Tibial artery (tissue), 4 donors: ENCODE measurements around the gene CNR2.
A peak's percentile ranks its signal among the peaks of the same experiment; 100 is the strongest.

Experiments used
- DNase-seq, 2 donors: peaks; one replicate each; pipeline ENCODE4 v3.0.0-alpha.2; 2019
- H3K27ac ChIP-seq, 2 donors: fragments of 200-600 bp; sonication (generic) in 1 of 2; 1 replicate in 1 of 2; 2 replicates in 1 of 2; pipeline ENCODE4 v1.5.1; 2018 to 2019; ENCODE audit warnings: mild to moderate bottlenecking in 1 of 2
- H3K27me3 ChIP-seq, 2 donors: fragments of 200-600 bp; sonication (generic) in 1 of 2; one replicate each; pipeline versions ENCODE4 v1.5.1 to v1.6.0; 2016 to 2019
- H3K36me3 ChIP-seq, 3 donors: fragments of 200-600 bp; sonication (generic) in 2 of 3; one replicate each; pipeline ENCODE4 v1.5.1; 2016 to 2019; ENCODE audit warnings: mild to moderate bottlenecking in 2 of 3
- H3K4me1 ChIP-seq, 4 donors: fragments of 200-600 bp; sonication (generic) in 2 of 4; 1 replicate in 3 of 4; 2 replicates in 1 of 4; pipeline ENCODE4 v1.5.1; 2016 to 2019
- H3K4me3 ChIP-seq, 2 donors: fragments of 200-600 bp; sonication (generic) in 1 of 2; 1 replicate in 1 of 2; 2 replicates in 1 of 2; pipeline ENCODE4 v1.5.1; 2018 to 2019; ENCODE audit warnings: mild to moderate bottlenecking in 2 of 2
- H3K9me3 ChIP-seq, 3 donors: fragments of 200-600 bp; sonication (generic) in 1 of 3; one replicate each; pipeline ENCODE4 v1.5.1; 2016 to 2019
- intact Hi-C: fragments of 100-400 bp; cut with DNase I; formaldehyde crosslinking; loops from one replicate; pipeline ENCODE4 v1.15.0; 2023; ENCODE audit warnings: low total_unique reads
- TF ChIP-seq, protein P1 (sequence below), 2 experiments: fragments of 200-600 bp in 1 of 2; fragments of 450-650 bp in 1 of 2; IDR thresholded peaks; one replicate each; pipeline ENCODE4 v1.5.1; 2017 to 2019; ENCODE audit warnings: antibody characterized with exemption in 2 of 2, mild to moderate bottlenecking in 1 of 2, moderate library complexity in 1 of 2

CNR2 gene

DNA sequence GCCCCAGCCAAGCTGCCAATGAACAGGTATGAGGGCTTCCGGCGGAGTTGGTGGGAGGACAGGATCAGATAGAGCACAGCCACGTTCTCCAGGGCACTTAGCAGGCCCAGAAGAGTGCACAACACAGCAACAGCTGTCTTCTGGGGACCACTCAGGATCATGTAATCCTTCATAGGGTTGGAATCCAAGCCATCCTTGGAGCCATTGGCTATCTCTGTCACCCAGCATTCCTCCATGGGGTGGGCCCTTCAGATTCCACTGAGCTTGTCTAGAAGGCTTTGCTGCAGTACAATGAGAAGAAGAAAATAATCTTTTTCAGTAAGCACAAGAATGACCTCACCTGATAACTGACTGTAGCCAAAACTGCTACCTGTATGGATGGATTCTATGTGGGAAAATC lies 37.8 kb downstream of the CNR2 start:
- intact Hi-C loops, result no loop called here
- Histone ChIP-seq H3K9me3 (peaks cover 4 to 25% (median 24%) of the 10 kb centered on the region in 3 donors), H3K4me1 (no peaks in the 10 kb centered on the region), H3K4me3 (no peak overlapping the region), H3K36me3 (no peaks in the 10 kb centered on the region), H3K27ac (no peak overlapping the region), H3K27me3 (peaks cover 0 to 8% of the 10 kb centered on the region in 2 donors)
- DNase-seq, result no peak
- TF ChIP-seq, protein P1, sequence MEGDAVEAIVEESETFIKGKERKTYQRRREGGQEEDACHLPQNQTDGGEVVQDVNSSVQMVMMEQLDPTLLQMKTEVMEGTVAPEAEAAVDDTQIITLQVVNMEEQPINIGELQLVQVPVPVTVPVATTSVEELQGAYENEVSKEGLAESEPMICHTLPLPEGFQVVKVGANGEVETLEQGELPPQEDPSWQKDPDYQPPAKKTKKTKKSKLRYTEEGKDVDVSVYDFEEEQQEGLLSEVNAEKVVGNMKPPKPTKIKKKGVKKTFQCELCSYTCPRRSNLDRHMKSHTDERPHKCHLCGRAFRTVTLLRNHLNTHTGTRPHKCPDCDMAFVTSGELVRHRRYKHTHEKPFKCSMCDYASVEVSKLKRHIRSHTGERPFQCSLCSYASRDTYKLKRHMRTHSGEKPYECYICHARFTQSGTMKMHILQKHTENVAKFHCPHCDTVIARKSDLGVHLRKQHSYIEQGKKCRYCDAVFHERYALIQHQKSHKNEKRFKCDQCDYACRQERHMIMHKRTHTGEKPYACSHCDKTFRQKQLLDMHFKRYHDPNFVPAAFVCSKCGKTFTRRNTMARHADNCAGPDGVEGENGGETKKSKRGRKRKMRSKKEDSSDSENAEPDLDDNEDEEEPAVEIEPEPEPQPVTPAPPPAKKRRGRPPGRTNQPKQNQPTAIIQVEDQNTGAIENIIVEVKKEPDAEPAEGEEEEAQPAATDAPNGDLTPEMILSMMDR (IDR thresholded peaks at IDR 0.05), result no peak

DNA sequence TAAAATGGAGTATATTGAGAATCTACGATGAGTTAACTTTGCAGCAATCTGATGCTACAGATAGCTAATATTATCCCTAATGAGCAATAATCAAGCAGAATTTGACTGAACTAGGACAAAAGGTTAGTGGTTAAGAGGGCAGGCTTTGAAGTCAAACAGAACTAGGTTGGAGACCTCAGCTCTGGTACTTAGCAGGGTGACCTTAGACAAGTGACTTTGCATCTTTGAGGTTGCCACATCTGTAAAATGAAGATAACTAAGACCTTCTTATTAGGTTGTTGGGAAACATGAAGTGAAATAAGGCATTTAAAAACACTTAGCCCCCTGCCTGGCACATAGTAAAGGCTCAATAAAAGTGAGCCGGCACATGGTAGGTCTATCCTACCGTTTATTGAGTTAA lies 40.7 kb downstream of the CNR2 start:
- DNase-seq, result no peak
- H3K27ac ChIP-seq, result no peak overlapping the region
- no peaks in the 10 kb centered on the region for H3K9me3 ChIP-seq
- H3K27me3 ChIP-seq, result peaks cover 0 to 8% of the 10 kb centered on the region in 2 donors
- intact Hi-C loops, result no loop called here
- peaks cover 4 to 6% (median 6%) of the 10 kb centered on the region in 4 donors for H3K4me1 ChIP-seq
- H3K36me3 ChIP-seq, result no peaks in the 10 kb centered on the region
- H3K4me3 ChIP-seq, result no peak overlapping the region
- TF ChIP-seq, protein P1 (IDR thresholded peaks at IDR 0.05), result no peak

DNA sequence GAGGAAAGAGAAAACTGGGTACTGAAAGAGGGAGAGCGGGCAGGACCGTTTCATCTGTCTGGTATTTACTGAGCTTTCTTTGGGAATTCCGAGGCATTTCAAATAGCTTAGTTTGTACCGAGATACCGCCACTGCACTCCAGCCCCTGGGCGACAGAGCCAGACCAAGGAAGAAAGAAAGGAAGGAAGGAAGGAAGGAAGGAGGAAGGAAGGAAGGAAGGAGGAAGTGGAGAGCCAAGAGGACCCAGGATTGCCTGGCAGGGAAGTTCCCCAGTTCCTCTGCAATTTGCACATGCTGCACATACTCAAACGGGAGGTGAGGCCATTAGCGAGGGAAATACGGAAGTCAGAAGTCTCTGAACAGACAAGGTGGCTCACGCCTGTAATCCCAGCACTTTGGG lies 44.1 kb downstream of the CNR2 start:
- intact Hi-C loops, result loop anchor here (10.0 kb wide), 1 partner anchor 46 kb away; the partner anchor contains the start of gene CNR2
- TF ChIP-seq, protein P1 (IDR thresholded peaks at IDR 0.05), result no peak
- peaks cover 6 to 16% (median 10%) of the 10 kb centered on the region in 4 donors for H3K4me1 ChIP-seq
- H3K27ac ChIP-seq, result peak overlapping the region; percentile 71 to 77
- H3K9me3 ChIP-seq, result no peaks in the 10 kb centered on the region
- H3K4me3 ChIP-seq, result peak overlapping the region; percentile 73 to 82
- peaks cover 0 to 12% (median 8%) of the 10 kb centered on the region in 3 donors for H3K36me3 ChIP-seq
- peak in 1 of 2 donors; percentile 25 for DNase-seq
- peaks cover 0 to 3% of the 10 kb centered on the region in 2 donors for H3K27me3 ChIP-seq

DNA sequence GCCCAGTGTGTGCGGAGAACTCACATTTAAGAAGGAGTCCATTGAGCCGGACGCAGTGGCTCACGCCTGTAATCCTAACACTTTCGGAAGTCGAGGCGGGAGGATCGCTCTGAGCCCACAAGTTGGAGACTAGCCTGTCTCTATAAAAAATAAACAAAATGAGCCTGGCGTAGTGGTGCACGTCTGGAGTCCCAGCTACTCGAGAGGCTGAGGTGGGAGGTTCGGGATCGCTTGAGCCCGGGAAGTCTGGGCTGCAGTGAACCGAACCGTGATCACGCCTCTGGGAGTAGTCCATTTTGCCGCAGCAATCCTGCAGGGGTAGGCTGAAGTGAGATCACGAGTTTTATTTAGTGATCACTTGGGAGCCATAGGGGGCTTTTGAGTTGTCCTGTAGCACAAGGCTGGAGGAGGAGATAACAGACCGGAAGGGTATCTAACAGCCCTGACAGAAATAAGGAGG lies 44.6 kb downstream of the CNR2 start:
- Histone ChIP-seq H3K27me3 (no peaks in the 10 kb centered on the region), H3K27ac (peak overlapping the region; percentile 71 to 77), H3K36me3 (peaks cover 0 to 16% (median 8%) of the 10 kb centered on the region in 3 donors), H3K4me1 (peaks cover 6 to 16% (median 10%) of the 10 kb centered on the region in 4 donors), H3K9me3 (no peaks in the 10 kb centered on the region), H3K4me3 (peak overlapping the region; percentile 73 to 82)
- peak in 1 of 2 donors; percentile 70 for DNase-seq
- intact Hi-C loops, result loop anchor here (10.0 kb wide), 1 partner anchor 46 kb away; the partner anchor contains the start of gene CNR2
- TF ChIP-seq, protein P1 (IDR thresholded peaks at IDR 0.05), result peak in 1 of 2 experiments; percentile 3

DNA sequence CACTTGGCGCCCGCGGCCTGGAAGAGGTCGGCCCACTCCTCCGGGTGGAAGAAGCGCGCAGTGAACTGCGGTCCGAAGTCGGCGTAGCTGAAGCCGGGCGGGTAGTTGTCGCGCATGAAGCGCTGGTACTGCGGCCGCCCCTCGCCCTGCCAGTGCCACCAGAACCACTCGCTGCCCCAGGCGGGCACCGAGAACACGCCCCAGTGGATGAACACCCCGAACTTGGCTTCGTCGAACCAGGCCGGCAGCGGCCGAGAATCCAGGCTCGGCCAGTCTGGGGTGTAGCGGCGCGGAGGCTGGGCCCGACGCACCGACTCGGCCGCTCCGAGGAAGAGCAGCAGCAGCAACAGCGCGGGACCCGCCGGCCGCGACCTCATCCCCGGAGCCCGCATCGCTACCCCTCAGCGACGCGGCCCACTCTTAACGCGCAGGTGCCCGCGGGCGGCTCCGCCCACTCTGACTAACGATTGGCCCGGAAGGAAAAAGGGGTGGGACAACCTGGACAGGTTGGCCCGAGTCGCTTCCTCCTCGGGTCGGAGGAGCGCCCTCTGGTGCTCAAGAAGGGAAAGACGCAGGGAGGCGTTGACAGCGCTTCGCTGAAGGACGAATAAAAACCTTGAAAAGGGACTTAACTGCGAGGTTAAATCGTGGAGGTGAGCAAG lies 45.1 kb downstream of the CNR2 start, which contains the start of gene FUCA1:
Gene FUCA1, minus strand, starts transcription at position 396 of the 662 bp plus-strand sequence. Its CDS starts 4 bp downstream, at position 392.
- intact Hi-C loops, result loop anchor here (10.0 kb wide), 1 partner anchor 47 kb away; the partner anchor contains the start of gene CNR2
- no peaks in the 10 kb centered on the region for H3K9me3 ChIP-seq
- peak; percentile 93 to 96 for DNase-seq
- H3K4me3 ChIP-seq, result peak within 1 kb of the TSS; percentile 73 to 82
- TF ChIP-seq, protein P1 (IDR thresholded peaks at IDR 0.05), result peak; percentile 93 to 97
- H3K27ac ChIP-seq, result peak within 1 kb of the TSS; percentile 71 to 77
- H3K27me3 ChIP-seq, result no peaks in the 10 kb centered on the region
- peaks cover 0 to 22% (median 9%) of the 10 kb centered on the region in 3 donors for H3K36me3 ChIP-seq
- peaks cover 6 to 16% (median 10%) of the 10 kb centered on the region in 4 donors for H3K4me1 ChIP-seq
